HepG2 (cell line): ENCODE measurements around the gene CTNNBL1. TPM values are rescaled to one million over a fixed set of nuclear protein-coding genes. Genes with fewer than 3 reads are reported as not detected.

Source experiments
- ATAC-seq: fragments of 200-7000 bp; cut with Tn5 transposase; 3 replicates; pipeline ENCODE4 v1.9.1; 2020; ENCODE audit warnings: mild to moderate bottlenecking, moderate library complexity
- BruUV-seq: library from RNA; stranded (reverse); fragments of 400-500 nt; replicated peaks from 2 replicates; lab custom pipeline; 2021; lab: Mats Ljungman, UMichigan
- CTCF ChIA-PET: fragments of 300-600 bp; formaldehyde crosslinking; extraction: SDS; loops from one replicate; lab custom pipeline; 2021; ENCODE audit warnings: low total read pairs, inconsistent platforms, low intra/inter-chr PET ratio; lab: Yijun Ruan, JAX
- POLR2A ChIA-PET: fragments of 350-600 bp; sonication (Branson Sonifier 250); formaldehyde crosslinking; loops from one replicate; lab custom pipeline; 2020; ENCODE audit warnings: antibody characterized with exemption, inconsistent platforms; lab: Yijun Ruan, JAX
- DNase-seq: peaks from one replicate; pipeline ENCODE4 v3.0.0-alpha.2; 2015; ENCODE audit warnings: low spot score
- FAIRE-seq: peaks from 3 replicates; lab custom pipeline; 2011; peaks lifted over from hg19 to GRCh38; lab: Jason Lieb, UNC
- H2AFZ ChIP-seq: one replicate; pipeline ENCODE4 v1.6.1; 2011; ENCODE audit warnings: low read length, inconsistent platforms
- H3K27ac ChIP-seq: fragments of 300-600 bp; 3 replicates; pipeline ENCODE4 v1.8.0; 2011; ENCODE audit warnings: mixed run types, mild to moderate bottlenecking, mixed read lengths, low read length, inconsistent platforms; ENCODE audit not compliant: insufficient read depth; ENCODE audit errors: extremely low read length
- H3K27me3 ChIP-seq, 2 experiments: fragments of 200-600 bp in 1 of 2; 2 replicates in 1 of 2; 3 replicates in 1 of 2; pipeline versions ENCODE4 v1.6.0 to v1.8.0; 2011; ENCODE audit warnings: low read length in 2 of 2, mild to moderate bottlenecking in 2 of 2, moderate library complexity in 2 of 2, inconsistent platforms in 1 of 2; ENCODE audit not compliant: insufficient read depth in 2 of 2, control insufficient read depth in 1 of 2
- H3K36me3 ChIP-seq, 2 experiments: fragments of 200-600 bp in 1 of 2; replicated peaks in 1 of 2; 2 replicates in 1 of 2; 3 replicates in 1 of 2; pipeline versions ENCODE4 v1.5.1 to v1.8.0; 2011; ENCODE audit warnings: low read length in 2 of 2, inconsistent platforms in 1 of 2; ENCODE audit not compliant: insufficient read depth in 2 of 2, control insufficient read depth in 1 of 2
- H3K4me1 ChIP-seq: 2 replicates; pipeline ENCODE4 v1.5.1; 2012; ENCODE audit warnings: low read length, inconsistent platforms; ENCODE audit not compliant: insufficient read depth
- H3K4me2 ChIP-seq: 2 replicates; pipeline ENCODE4 v1.6.0; 2011; ENCODE audit warnings: low read depth, low read length, inconsistent platforms
- H3K4me3 ChIP-seq, 3 experiments: fragments of 200-600 bp in 1 of 3; sonication (generic), shearing (Covaris generic) in 1 of 3; replicated peaks in 1 of 3; 2 replicates each; pipeline ENCODE4 v1.5.1; 2011 to 2016; ENCODE audit warnings: low read length in 3 of 3, inconsistent platforms in 2 of 3, low read depth in 2 of 3, mild to moderate bottlenecking in 2 of 3, control low read depth in 1 of 3, mixed read lengths in 1 of 3; ENCODE audit not compliant: insufficient read depth in 1 of 3
- H3K79me2 ChIP-seq: one replicate; pipeline ENCODE4 v1.6.1; 2011; ENCODE audit warnings: low read length, inconsistent platforms; ENCODE audit not compliant: insufficient read depth
- H3K9ac ChIP-seq: 2 replicates; pipeline ENCODE4 v1.6.0; 2011; ENCODE audit warnings: mild to moderate bottlenecking, low read depth, low read length, inconsistent platforms; ENCODE audit not compliant: insufficient read depth
- H3K9me3 ChIP-seq: 2 replicates; pipeline ENCODE4 v1.5.1; 2012; ENCODE audit warnings: mild to moderate bottlenecking, low read length
- H4K20me1 ChIP-seq: 2 replicates; pipeline ENCODE4 v1.6.0; 2011; ENCODE audit warnings: inconsistent platforms, mild to moderate bottlenecking, low read length, moderate library complexity; ENCODE audit not compliant: insufficient read depth
- ATF7 ChIP-seq, 2 experiments: fragments of 450-650 bp in 1 of 2; sonication (generic) in 1 of 2; formaldehyde crosslinking in 1 of 2; IDR thresholded peaks; 2 replicates each; pipeline versions ENCODE4 v1.4.0 to v1.6.1; 2016 to 2020; ENCODE audit warnings: antibody characterized with exemption in 1 of 2, mild to moderate bottlenecking in 1 of 2, missing genetic modification reagents in 1 of 2
- CTCF ChIP-seq: sonication (generic); formaldehyde crosslinking; IDR thresholded peaks from 2 replicates; pipeline ENCODE4 v1.5.0; 2020; ENCODE audit warnings: mild to moderate bottlenecking, missing genetic modification reagents, moderate library complexity
- LCORL ChIP-seq, 2 experiments: fragments of 450-650 bp in 1 of 2; sonication (generic) in 1 of 2; formaldehyde crosslinking in 1 of 2; IDR thresholded peaks; 2 replicates each; pipeline versions ENCODE4 v1.5.0 to v1.6.1; 2017 to 2020; ENCODE audit warnings: antibody characterized with exemption in 1 of 2, missing genetic modification reagents in 1 of 2
- MED8 ChIP-seq: sonication (generic); formaldehyde crosslinking; IDR thresholded peaks from 2 replicates; pipeline ENCODE4 v1.8.1; 2023; ENCODE audit warnings: mild to moderate bottlenecking, missing genetic modification reagents; ENCODE audit not compliant: insufficient replicate concordance
- PATZ1 ChIP-seq: sonication (generic); formaldehyde crosslinking; IDR thresholded peaks from 2 replicates; pipeline ENCODE4 v1.4.0; 2020; ENCODE audit warnings: missing genetic modification reagents
- POGK ChIP-seq: sonication (generic); formaldehyde crosslinking; conservative IDR thresholded peaks from 2 replicates; pipeline ENCODE4 v1.8.0; 2022; ENCODE audit warnings: mild to moderate bottlenecking, moderate library complexity, missing genetic modification reagents
- RAD21 ChIP-seq: fragments of 450-650 bp; formaldehyde crosslinking; IDR thresholded peaks from 2 replicates; pipeline ENCODE4 v1.5.0; 2020; ENCODE audit warnings: mild to moderate bottlenecking
- RARA ChIP-seq: IDR thresholded peaks from 2 replicates; pipeline ENCODE4 v1.6.1; 2016; ENCODE audit warnings: missing genetic modification reagents, missing compliant biosample characterization
- RFX5 ChIP-seq: IDR thresholded peaks from 2 replicates; pipeline ENCODE4 v1.6.1; 2011; ENCODE audit warnings: low read depth, low read length, improper control_type of control experiment
- SALL1 ChIP-seq: sonication (generic); formaldehyde crosslinking; IDR thresholded peaks from 2 replicates; pipeline ENCODE4 v1.8.0; 2022; ENCODE audit warnings: mild to moderate bottlenecking, missing genetic modification reagents
- SMC3 ChIP-seq: IDR thresholded peaks from 2 replicates; pipeline ENCODE4 v1.6.1; 2011; ENCODE audit warnings: low read length, improper control_type of control experiment
- TFAP4 ChIP-seq: sonication (generic); IDR thresholded peaks from 2 replicates; pipeline ENCODE4 v1.6.1; 2016; ENCODE audit warnings: low read depth, borderline replicate concordance
- THAP8 ChIP-seq: sonication (generic); formaldehyde crosslinking; IDR thresholded peaks from 2 replicates; pipeline ENCODE4 v1.5.1; 2020; ENCODE audit warnings: missing genetic modification reagents, mild to moderate bottlenecking, borderline replicate concordance
- XBP1 ChIP-seq: sonication (generic); formaldehyde crosslinking; IDR thresholded peaks from 2 replicates; pipeline ENCODE4 v1.5.0; 2020; ENCODE audit warnings: missing genetic modification reagents
- ZNF605 ChIP-seq: sonication (generic); formaldehyde crosslinking; IDR thresholded peaks from 2 replicates; pipeline ENCODE4 v1.8.0; 2022; ENCODE audit warnings: mild to moderate bottlenecking, missing genetic modification reagents
- ZNF629 ChIP-seq: sonication (generic); formaldehyde crosslinking; conservative IDR thresholded peaks from 2 replicates; pipeline ENCODE4 v1.5.0; 2020; ENCODE audit warnings: missing genetic modification reagents
- WGBS: methylation state at CpG from one replicate; pipeline ENCODE4 v1.1.6; 2017; ENCODE audit warnings: low lambda C conversion rate; 5-methylcytosine and 5-hydroxymethylcytosine counted together
- in situ Hi-C: cut with HindIII; loops from 2 replicates; pipeline ENCODE4 v1.10.0; 2017; ENCODE audit warnings: low pct_unique_long_range_greater_than_20kb; ENCODE audit not compliant: extremely low pct_ligation_motif_present
- intact Hi-C: fragments of 100-400 bp; cut with micrococcal nuclease; formaldehyde crosslinking; loops from one replicate; pipeline ENCODE4 v1.10.0; 2022; ENCODE audit not compliant: unreplicated experiment
- polyA plus RNA-seq, 8 experiments: library from polyadenylated mRNA; depleted of rRNA in 3 of 8; stranded (reverse) in 7 of 8; unstranded in 1 of 8; fragments of >200 nt; fragmentation: Illumina TruSeq in 4 of 8; extraction: Trizol in 4 of 8; gene quantifications; 2 replicates each; pipeline versions ENCODE4 v1.2.1 to v1.2.3, GENCODE V29; 2011 to 2016; ENCODE audit warnings: low read depth in 4 of 8, missing spikeins in 1 of 8, mixed read lengths in 1 of 8; ENCODE audit not compliant: insufficient read depth in 1 of 8
- total RNA-seq, 5 experiments: library from RNA; depleted of rRNA; stranded (reverse); fragments of >200 nt; fragmentation: Illumina TruSeq; extraction: Trizol; gene quantifications; 2 replicates each; pipeline ENCODE4 v1.2.3, GENCODE V29; 2016; ENCODE audit warnings: low read depth in 1 of 5

Gene CTNNBL1
- total and polyA plus RNA-seq, 2 of the 13 experiments (the other 11 are each of a cell fraction or from before 2014, with no cell fraction given), result 49.3 to 94.6 TPM

- 11% methylated on average over 21 of the region's 21 CpGs for WGBS
- H2AFZ ChIP-seq, result no peak overlapping the region
- H3K4me1 ChIP-seq, result peaks cover 30% of the 10 kb centered on the region
- no peaks in the 10 kb centered on the region for H3K36me3 ChIP-seq
- H4K20me1 ChIP-seq, result no peaks in the 10 kb centered on the region
- peaks cover 20 to 80% of the 10 kb centered on the region in 2 experiments for H3K27me3 ChIP-seq
- peak overlapping the region; percentile 92 for H3K4me2 ChIP-seq
- FAIRE-seq, result peak; percentile 12
- ATAC-seq, result peak; percentile 78
- no peaks in the 10 kb centered on the region for H3K9me3 ChIP-seq
- no TSS peak for BruUV-seq
- no peak overlapping the region for H3K9ac ChIP-seq
- in situ Hi-C loops, result no loop called here
- H3K27ac ChIP-seq, result no peak overlapping the region
- H3K4me3 ChIP-seq, result peak overlapping the region in 2 of 3 experiments; percentile 25 to 64; a peak in 2 of 6 replicates
- intact Hi-C loops, result no loop called here
- peak; percentile 40 for DNase-seq
- no peaks in the 10 kb centered on the region for H3K79me2 ChIP-seq
- CTCF ChIA-PET, result no interaction called here
- POLR2A ChIA-PET, result interaction anchor here (1.4 to 1.6 kb wide), 3 partner anchors 13 to 68 kb away, joined by 3 to 5 read pairs (median 5); no protein-coding TSS in a partner anchor
- no peak for TF ChIP-seq TFAP4
- 0 out of 2 replicates have a peak, but pooled peaks have one; percentile 30 for TF ChIP-seq RAD21 (CRISPR knock-in tag)
- TF ChIP-seq RFX5, result no peak
- no peak for TF ChIP-seq MED8
- no peak for TF ChIP-seq THAP8
- no peak for TF ChIP-seq XBP1
- no peak for TF ChIP-seq PATZ1
- peak; percentile 86 for TF ChIP-seq CTCF
- peak; percentile 18; the same call in 1 of the 2 replicates for TF ChIP-seq SALL1 (CRISPR knock-in tag)
- TF ChIP-seq LCORL (IDR thresholded peaks at IDR 0.05), result no peak
- TF ChIP-seq LCORL (CRISPR knock-in tag; IDR thresholded peaks at IDR 0.05), result peak; percentile 30; the same call in 1 of the 2 replicates
- peak; percentile 34; the same call in 1 of the 2 replicates for TF ChIP-seq SMC3
- TF ChIP-seq ATF7 (IDR thresholded peaks at IDR 0.05), result no peak
- no peak for TF ChIP-seq ATF7 (CRISPR knock-in tag; IDR thresholded peaks at IDR 0.05)
- TF ChIP-seq ZNF605 (CRISPR knock-in tag), result peak; percentile 46; the same call in 1 of the 2 replicates
- no peak for TF ChIP-seq POGK (CRISPR knock-in tag)
- no peak for TF ChIP-seq RARA (CRISPR knock-in tag)
- TF ChIP-seq ZNF629 (CRISPR knock-in tag), result peak; percentile 90
Measured at GRCh38 chr20:37915800-37916570, 222.2 kb downstream of the CTNNBL1 start.
